Measurements from ENCODE around the gene VPS26C.

VPS26C gene

GRCh38 chr21:37267269-37268185 lies at the start of gene VPS26C:
Gene VPS26C (minus strand): TSS chr21:37267334. CDS start chr21:37267294, 40 bp downstream.
- TF ChIP-seq GATA2 (IDR thresholded peaks at IDR 0.05; ENCODE audit: low read depth, low read length) (no peak), GATA3 (IDR thresholded peaks at IDR 0.05; ENCODE audit: low read depth, low read length) (no peak)

- TF ChIP-seq GATA3 (IDR thresholded peaks at IDR 0.05; ENCODE audit: low read depth, low read length): no peak
Measured at GRCh38 chr21:37300114-37300751, 33.1 kb upstream of the VPS26C start.

GRCh38 chr21:37297364-37297763 lies 30.2 kb upstream of the VPS26C start:
- TF ChIP-seq GATA2 (IDR thresholded peaks at IDR 0.05; ENCODE audit: low read depth, low read length) (no peak), GATA3 (IDR thresholded peaks at IDR 0.05; ENCODE audit: low read depth, low read length) (no peak)

GRCh38 chr21:37294679-37295078 lies 27.5 kb upstream of the VPS26C start:
- TF ChIP-seq GATA2 (IDR thresholded peaks at IDR 0.05; ENCODE audit: low read depth, low read length) (no peak), GATA3 (IDR thresholded peaks at IDR 0.05; ENCODE audit: low read depth, low read length) (no peak)

GRCh38 chr21:37292941-37293340 lies 25.8 kb upstream of the VPS26C start:
- TF ChIP-seq GATA3 (IDR thresholded peaks at IDR 0.05; ENCODE audit: low read depth, low read length): no peak
- no peak for TF ChIP-seq GATA2 (IDR thresholded peaks at IDR 0.05; ENCODE audit: low read depth, low read length)

GRCh38 chr21:37292041-37292440 lies 24.9 kb upstream of the VPS26C start:
- no peak for TF ChIP-seq GATA2 (IDR thresholded peaks at IDR 0.05; ENCODE audit: low read depth, low read length)
- no peak for TF ChIP-seq GATA3 (IDR thresholded peaks at IDR 0.05; ENCODE audit: low read depth, low read length)

GRCh38 chr21:37281993-37282392 lies 14.9 kb upstream of the VPS26C start:
- no peak for TF ChIP-seq GATA2 (IDR thresholded peaks at IDR 0.05; ENCODE audit: low read depth, low read length)
- no peak for TF ChIP-seq GATA3 (IDR thresholded peaks at IDR 0.05; ENCODE audit: low read depth, low read length)

GRCh38 chr21:37281579-37281978 lies 14.4 kb upstream of the VPS26C start:
- TF ChIP-seq GATA3 (IDR thresholded peaks at IDR 0.05; ENCODE audit: low read depth, low read length): no peak
- no peak for TF ChIP-seq GATA2 (IDR thresholded peaks at IDR 0.05; ENCODE audit: low read depth, low read length)

GRCh38 chr21:37278199-37278598 lies 11.1 kb upstream of the VPS26C start:
- no peak for TF ChIP-seq GATA2 (IDR thresholded peaks at IDR 0.05; ENCODE audit: low read depth, low read length)
- no peak for TF ChIP-seq GATA3 (IDR thresholded peaks at IDR 0.05; ENCODE audit: low read depth, low read length)

GRCh38 chr21:37276377-37276776 lies 9.2 kb upstream of the VPS26C start:
- no peak for TF ChIP-seq GATA2 (IDR thresholded peaks at IDR 0.05; ENCODE audit: low read depth, low read length)
- no peak for TF ChIP-seq GATA3 (IDR thresholded peaks at IDR 0.05; ENCODE audit: low read depth, low read length)

GRCh38 chr21:37273911-37274690 lies 7.0 kb upstream of the VPS26C start:
- TF ChIP-seq GATA2 (IDR thresholded peaks at IDR 0.05; ENCODE audit: low read depth, low read length): no peak
- no peak for TF ChIP-seq GATA3 (IDR thresholded peaks at IDR 0.05; ENCODE audit: low read depth, low read length)

- TF ChIP-seq GATA2 (IDR thresholded peaks at IDR 0.05; ENCODE audit: low read depth, low read length): no peak
- TF ChIP-seq GATA3 (IDR thresholded peaks at IDR 0.05; ENCODE audit: low read depth, low read length): no peak
Measured at GRCh38 chr21:37273440-37273839, 6.3 kb upstream of the VPS26C start.

GRCh38 chr21:37272897-37273296 lies 5.8 kb upstream of the VPS26C start:
- no peak for TF ChIP-seq GATA2 (IDR thresholded peaks at IDR 0.05; ENCODE audit: low read depth, low read length)
- no peak for TF ChIP-seq GATA3 (IDR thresholded peaks at IDR 0.05; ENCODE audit: low read depth, low read length)

Data from SH-SY5Y (cell line).